ENCODE data around the gene ERF. TPM values are rescaled to one million over a fixed set of nuclear protein-coding genes. Genes with fewer than 3 reads are reported as not detected.

Gene ERF
- total and polyA plus RNA-seq, 4 donors = 8.7 to 21.0 (median 13.8) TPM

DNA sequence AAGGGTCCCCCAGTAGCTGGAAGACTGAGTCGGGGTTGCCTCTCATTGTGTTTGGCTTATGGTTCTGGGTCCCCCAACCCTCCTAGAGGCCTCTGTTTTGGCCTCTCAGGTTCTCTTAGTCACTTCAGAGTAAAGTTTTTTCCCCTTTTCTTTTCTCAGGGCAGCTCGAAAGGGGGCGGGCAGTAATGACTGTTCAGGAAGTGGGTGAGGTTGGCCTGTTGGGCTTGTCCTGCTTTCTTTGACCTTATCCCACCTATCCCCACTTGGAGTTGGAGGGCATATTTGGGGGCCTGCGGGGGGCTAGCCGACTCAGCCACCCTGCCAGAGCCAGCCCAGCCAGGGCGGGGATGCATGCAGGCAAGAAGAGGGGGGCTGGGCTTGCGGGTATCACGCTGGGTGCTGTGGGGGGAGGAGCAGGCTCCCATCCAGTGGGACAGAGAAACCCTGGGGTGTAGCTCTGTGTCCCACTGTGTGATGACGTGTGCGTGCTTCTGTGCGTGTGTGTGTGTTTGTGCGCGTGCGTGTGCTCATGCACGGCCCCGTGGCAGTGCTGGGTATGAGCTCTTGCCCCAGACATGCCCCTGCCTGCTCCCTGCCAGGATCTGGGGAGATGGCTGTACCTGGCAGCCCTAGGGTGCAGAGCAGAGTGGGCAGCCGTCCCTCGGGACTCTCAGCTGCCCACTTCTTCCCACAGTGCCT is 15.6 kb upstream of the ERF start:
- H3K27me3 ChIP-seq (ENCODE audit: control insufficient read depth in 4 of 4, insufficient read depth in 4 of 4, low read length in 3 of 4) = no peaks in the 10 kb centered on the region
- H3K9ac ChIP-seq (ENCODE audit: low read depth in 1 of 2, low read length in 2 of 2) = peak overlapping the region; percentile 88 to 99
- peaks cover 5 to 21% (median 10%) of the 10 kb centered on the region in 4 donors for H3K36me3 ChIP-seq (ENCODE audit: control insufficient read depth in 4 of 4, insufficient read depth in 3 of 4, low read depth in 1 of 4, low read length in 3 of 4)
- H3K4me1 ChIP-seq (ENCODE audit: control insufficient read depth in 4 of 4, insufficient read depth in 4 of 4, low read length in 3 of 4) = peaks cover 6 to 35% (median 21%) of the 10 kb centered on the region in 4 donors
- TF ChIP-seq RAD21 (IDR thresholded peaks at IDR 0.05) (no peak), FOXA2 (IDR thresholded peaks at IDR 0.05) (no peak), YY1 (IDR thresholded peaks at IDR 0.05) (peak; percentile 51), GABPA (IDR thresholded peaks at IDR 0.05 in 1 of 2, conservative IDR thresholded peaks at IDR 0.05 in 1 of 2) (no peak), RXRA (IDR thresholded peaks at IDR 0.05) (peak; percentile 2 to 15), JUND (IDR thresholded peaks at IDR 0.05) (no peak), NR2F2 (IDR thresholded peaks at IDR 0.05) (no peak)
- TF ChIP-seq, protein P1, sequence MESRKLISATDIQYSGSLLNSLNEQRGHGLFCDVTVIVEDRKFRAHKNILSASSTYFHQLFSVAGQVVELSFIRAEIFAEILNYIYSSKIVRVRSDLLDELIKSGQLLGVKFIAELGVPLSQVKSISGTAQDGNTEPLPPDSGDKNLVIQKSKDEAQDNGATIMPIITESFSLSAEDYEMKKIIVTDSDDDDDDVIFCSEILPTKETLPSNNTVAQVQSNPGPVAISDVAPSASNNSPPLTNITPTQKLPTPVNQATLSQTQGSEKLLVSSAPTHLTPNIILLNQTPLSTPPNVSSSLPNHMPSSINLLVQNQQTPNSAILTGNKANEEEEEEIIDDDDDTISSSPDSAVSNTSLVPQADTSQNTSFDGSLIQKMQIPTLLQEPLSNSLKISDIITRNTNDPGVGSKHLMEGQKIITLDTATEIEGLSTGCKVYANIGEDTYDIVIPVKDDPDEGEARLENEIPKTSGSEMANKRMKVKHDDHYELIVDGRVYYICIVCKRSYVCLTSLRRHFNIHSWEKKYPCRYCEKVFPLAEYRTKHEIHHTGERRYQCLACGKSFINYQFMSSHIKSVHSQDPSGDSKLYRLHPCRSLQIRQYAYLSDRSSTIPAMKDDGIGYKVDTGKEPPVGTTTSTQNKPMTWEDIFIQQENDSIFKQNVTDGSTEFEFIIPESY (IDR thresholded peaks at IDR 0.05) = no peak
- TF ChIP-seq, protein P2, sequence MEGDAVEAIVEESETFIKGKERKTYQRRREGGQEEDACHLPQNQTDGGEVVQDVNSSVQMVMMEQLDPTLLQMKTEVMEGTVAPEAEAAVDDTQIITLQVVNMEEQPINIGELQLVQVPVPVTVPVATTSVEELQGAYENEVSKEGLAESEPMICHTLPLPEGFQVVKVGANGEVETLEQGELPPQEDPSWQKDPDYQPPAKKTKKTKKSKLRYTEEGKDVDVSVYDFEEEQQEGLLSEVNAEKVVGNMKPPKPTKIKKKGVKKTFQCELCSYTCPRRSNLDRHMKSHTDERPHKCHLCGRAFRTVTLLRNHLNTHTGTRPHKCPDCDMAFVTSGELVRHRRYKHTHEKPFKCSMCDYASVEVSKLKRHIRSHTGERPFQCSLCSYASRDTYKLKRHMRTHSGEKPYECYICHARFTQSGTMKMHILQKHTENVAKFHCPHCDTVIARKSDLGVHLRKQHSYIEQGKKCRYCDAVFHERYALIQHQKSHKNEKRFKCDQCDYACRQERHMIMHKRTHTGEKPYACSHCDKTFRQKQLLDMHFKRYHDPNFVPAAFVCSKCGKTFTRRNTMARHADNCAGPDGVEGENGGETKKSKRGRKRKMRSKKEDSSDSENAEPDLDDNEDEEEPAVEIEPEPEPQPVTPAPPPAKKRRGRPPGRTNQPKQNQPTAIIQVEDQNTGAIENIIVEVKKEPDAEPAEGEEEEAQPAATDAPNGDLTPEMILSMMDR (IDR thresholded peaks at IDR 0.05; ENCODE audit: low read depth, low read length, missing input control) = no peak
- TF ChIP-seq, protein P3, sequence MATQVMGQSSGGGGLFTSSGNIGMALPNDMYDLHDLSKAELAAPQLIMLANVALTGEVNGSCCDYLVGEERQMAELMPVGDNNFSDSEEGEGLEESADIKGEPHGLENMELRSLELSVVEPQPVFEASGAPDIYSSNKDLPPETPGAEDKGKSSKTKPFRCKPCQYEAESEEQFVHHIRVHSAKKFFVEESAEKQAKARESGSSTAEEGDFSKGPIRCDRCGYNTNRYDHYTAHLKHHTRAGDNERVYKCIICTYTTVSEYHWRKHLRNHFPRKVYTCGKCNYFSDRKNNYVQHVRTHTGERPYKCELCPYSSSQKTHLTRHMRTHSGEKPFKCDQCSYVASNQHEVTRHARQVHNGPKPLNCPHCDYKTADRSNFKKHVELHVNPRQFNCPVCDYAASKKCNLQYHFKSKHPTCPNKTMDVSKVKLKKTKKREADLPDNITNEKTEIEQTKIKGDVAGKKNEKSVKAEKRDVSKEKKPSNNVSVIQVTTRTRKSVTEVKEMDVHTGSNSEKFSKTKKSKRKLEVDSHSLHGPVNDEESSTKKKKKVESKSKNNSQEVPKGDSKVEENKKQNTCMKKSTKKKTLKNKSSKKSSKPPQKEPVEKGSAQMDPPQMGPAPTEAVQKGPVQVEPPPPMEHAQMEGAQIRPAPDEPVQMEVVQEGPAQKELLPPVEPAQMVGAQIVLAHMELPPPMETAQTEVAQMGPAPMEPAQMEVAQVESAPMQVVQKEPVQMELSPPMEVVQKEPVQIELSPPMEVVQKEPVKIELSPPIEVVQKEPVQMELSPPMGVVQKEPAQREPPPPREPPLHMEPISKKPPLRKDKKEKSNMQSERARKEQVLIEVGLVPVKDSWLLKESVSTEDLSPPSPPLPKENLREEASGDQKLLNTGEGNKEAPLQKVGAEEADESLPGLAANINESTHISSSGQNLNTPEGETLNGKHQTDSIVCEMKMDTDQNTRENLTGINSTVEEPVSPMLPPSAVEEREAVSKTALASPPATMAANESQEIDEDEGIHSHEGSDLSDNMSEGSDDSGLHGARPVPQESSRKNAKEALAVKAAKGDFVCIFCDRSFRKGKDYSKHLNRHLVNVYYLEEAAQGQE (IDR thresholded peaks at IDR 0.05) = no peak
- H3K9me3 ChIP-seq (ENCODE audit: control insufficient read depth in 4 of 4, low read length in 3 of 4) = no peaks in the 10 kb centered on the region
- WGBS = 4% methylated on average over 18 of the region's 18 CpGs
- H3K4me3 ChIP-seq (ENCODE audit: low read depth in 1 of 3, low read length in 3 of 3) = peak overlapping the region; percentile 69 to 90 (median 78)
- H3K27ac ChIP-seq (ENCODE audit: low read depth in 1 of 2, low read length in 2 of 2) = peak overlapping the region; percentile 81 to 91
- DNase-seq (ENCODE audit: low spot score) = no peak

DNA sequence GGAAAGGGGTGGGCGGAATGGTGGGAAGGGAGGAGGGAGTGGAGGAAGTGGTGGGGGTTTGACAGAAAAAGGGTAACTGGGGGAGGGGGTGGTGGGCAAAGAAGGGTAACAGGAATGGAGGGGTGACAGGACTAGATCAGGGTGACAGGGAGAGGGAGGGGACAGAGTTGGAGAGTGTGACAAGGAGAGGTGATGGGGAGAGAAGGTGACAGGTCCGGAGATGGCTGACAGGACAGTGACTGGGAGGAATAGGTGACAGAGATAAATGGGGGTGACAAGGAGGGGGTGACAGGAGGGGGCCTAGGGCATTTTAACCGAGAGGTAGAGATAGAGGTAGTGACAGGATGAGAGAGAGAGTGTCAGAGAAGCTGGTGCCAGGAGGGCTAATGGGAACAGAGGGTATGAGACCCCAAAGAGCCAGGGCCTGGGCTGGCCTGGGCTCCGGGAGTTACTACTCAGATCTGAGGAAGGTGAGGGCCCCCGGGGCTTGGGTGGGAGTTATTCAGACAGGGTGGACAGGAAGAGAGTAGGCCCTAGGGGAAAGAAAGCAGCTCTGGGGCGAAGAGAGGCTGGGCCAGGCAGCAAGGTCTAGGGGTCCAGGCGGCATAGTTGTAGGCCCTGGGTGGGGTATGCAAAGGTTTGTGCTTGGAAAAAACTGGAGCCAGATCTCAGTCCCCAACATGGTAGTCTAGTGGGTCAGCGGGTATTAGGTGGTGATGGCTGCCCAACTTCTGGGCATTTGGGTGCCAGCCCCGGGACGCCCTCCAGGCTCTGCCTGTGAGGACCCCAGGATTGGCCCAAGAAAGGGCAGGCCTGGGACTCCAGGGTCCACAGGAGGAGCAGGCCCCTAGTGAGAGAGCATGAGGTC is 14.8 kb upstream of the ERF start:
- Histone ChIP-seq H3K27ac (ENCODE audit: low read depth in 1 of 2, low read length in 2 of 2) (peak overlapping the region; percentile 81 to 91), H3K27me3 (ENCODE audit: control insufficient read depth in 4 of 4, insufficient read depth in 4 of 4, low read length in 3 of 4) (no peaks in the 10 kb centered on the region), H3K9ac (ENCODE audit: low read depth in 1 of 2, low read length in 2 of 2) (peak overlapping the region; percentile 88 to 99), H3K4me3 (ENCODE audit: low read depth in 1 of 3, low read length in 3 of 3) (peak overlapping the region; percentile 69 to 90 (median 78)), H3K9me3 (ENCODE audit: control insufficient read depth in 4 of 4, low read length in 3 of 4) (no peaks in the 10 kb centered on the region), H3K36me3 (ENCODE audit: control insufficient read depth in 4 of 4, insufficient read depth in 3 of 4, low read depth in 1 of 4, low read length in 3 of 4) (peaks cover 4 to 20% (median 10%) of the 10 kb centered on the region in 4 donors), H3K4me1 (ENCODE audit: control insufficient read depth in 4 of 4, insufficient read depth in 4 of 4, low read length in 3 of 4) (peaks cover 6 to 28% (median 18%) of the 10 kb centered on the region in 4 donors)
- 32% methylated on average over 10 of the region's 10 CpGs for WGBS
- TF ChIP-seq, protein P3 (IDR thresholded peaks at IDR 0.05) = no peak
- TF ChIP-seq HNF4A (conservative IDR thresholded peaks at IDR 0.05) = no peak
- no peak for TF ChIP-seq EGR1 (IDR thresholded peaks at IDR 0.05; ENCODE audit: low read depth in 2 of 2)
- TF ChIP-seq TAF1 (conservative IDR thresholded peaks at IDR 0.05) = no peak
- TF ChIP-seq SP1 (IDR thresholded peaks at IDR 0.05) = no peak
- TF ChIP-seq NR2F2 (IDR thresholded peaks at IDR 0.05) = no peak
- no peak for TF ChIP-seq HNF4G (IDR thresholded peaks at IDR 0.05)
- no peak for DNase-seq (ENCODE audit: low spot score)

Measured in liver (tissue), 9 donors.